ENCODE data around the gene SPACA6. TPM values are rescaled to one million over a fixed set of nuclear protein-coding genes. Genes with fewer than 3 reads are reported as not detected.

The SPACA6 gene
- total RNA-seq, 1 experiment from 2014 or later = 13.6 TPM

- DNase-seq (ENCODE audit: low read depth) = peak; percentile 97
Measured at GRCh38 chr19:51688671-51689571, 4.2 kb upstream of the SPACA6 start.

GRCh38 chr19:51689751-51690453 is 3.2 kb upstream of the SPACA6 start:
- DNase-seq (ENCODE audit: low read depth) = peak; percentile 43

- DNase-seq (ENCODE audit: low read depth) = peak; percentile 74
Measured at GRCh38 chr19:51690454-51691073, 2.6 kb upstream of the SPACA6 start.

GRCh38 chr19:51691074-51691583 is 2.0 kb upstream of the SPACA6 start:
- peak; percentile 40 for DNase-seq (ENCODE audit: low read depth)

- DNase-seq (ENCODE audit: low read depth) = no peak
Measured at GRCh38 chr19:51691584-51692428, 1.3 kb upstream of the SPACA6 start.

DNA sequence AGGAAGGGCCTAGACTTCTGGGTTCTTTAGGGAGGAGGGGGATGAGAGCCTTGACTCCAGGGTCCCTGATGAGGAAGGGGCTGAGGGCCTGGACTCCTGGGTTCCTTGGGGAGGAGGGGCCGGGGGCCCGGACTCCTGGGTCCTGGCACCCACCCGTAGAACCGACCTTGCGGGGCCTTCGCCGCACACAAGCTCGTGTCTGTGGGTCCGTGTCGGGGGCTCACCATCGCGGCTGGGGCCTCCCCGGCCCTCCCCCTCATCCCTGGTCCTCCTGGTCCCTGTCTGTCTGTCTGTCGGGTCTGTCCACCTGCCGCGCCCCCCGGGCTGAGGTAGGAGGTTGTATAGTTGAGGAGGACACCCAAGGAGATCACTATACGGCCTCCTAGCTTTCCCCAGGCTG is 662 bp upstream of the SPACA6 start:
- no peak for DNase-seq (ENCODE audit: low read depth)

DNA sequence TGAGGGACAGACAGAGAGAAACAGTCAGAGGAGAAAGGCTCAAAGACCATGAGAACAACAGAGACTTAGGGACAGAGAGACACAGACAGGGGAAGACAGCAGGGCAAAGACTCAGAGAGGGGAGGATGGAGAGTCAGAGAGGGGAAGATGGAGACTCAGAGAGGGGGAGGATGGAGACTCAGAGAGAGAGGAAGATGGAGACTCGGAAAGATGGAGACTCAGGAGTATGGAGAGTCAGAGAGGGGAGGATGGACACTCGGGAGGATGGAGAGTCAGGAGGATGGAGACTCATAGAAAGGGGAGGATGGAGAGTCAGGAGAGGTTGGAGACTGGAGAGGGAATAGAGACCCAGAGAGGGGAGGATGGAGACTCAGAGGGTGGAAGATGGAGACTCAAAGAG is 689 bp downstream of the SPACA6 start:
- no peak for DNase-seq (ENCODE audit: low read depth)

DNA sequence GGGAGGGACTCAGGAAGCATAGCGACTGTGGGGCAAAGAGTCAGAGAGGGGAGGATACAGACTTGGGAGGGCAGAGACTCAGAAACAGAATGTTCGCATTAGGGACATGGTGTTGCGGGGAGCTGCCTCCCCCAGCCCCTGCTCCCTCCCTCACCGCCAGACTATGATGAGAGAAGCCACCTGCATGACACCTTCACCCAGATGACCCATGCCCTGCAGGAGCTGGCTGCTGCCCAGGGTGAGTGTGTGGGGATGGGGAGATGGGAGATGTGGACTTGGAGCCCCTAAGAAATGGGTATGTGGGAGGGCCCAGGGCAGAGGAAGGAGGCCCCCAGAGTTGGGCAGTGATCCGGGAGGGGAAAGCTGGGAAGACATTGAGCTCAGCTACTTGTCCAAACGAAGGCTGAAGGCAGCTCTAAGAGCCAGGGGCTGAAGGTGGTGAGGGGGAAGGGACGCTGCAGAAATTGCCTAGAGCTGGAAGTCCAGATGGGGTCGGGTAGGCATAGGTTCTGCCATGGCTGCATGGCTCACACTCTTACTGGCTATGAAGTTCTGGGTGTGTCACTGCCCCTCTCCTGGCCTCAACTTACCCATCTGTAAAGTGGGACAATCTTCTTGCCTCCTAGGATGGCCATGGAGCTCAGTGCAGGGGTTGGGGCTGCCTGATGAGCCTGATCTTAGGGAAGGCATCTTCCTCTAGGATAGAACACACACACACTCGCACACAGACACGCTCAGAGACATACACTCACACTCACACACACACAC is 1.4 kb downstream of the SPACA6 start:
- DNase-seq (ENCODE audit: low read depth) = no peak

GRCh38 chr19:51695088-51695487 is 2.0 kb downstream of the SPACA6 start:
- no peak for DNase-seq (ENCODE audit: low read depth)

- DNase-seq (ENCODE audit: low read depth) = no peak
Measured at GRCh38 chr19:51695702-51696315, 2.7 kb downstream of the SPACA6 start.

DNA sequence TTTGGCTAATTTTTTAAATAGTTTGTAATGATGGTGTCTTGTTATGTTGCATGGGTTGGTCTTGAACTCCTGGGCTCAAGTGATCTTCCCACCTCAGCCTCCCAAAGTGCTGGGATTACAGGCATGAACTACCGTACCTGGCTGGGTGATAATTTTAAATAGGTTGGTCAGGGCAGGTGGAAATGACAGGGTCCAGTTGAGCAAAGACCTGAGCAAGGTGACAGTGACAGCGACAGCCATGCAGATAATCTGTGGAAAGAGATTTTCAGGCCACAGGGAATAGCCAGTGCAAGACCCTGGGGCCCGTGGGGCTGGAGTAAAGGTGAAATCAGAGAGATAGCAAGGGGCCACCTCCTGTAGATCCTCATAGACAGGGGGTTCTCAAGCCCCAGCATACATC is 3.5 kb downstream of the SPACA6 start:
- DNase-seq (ENCODE audit: low read depth) = no peak

- no peak for DNase-seq (ENCODE audit: low read depth)
Measured at GRCh38 chr19:51697169-51697776, 4.1 kb downstream of the SPACA6 start.

DNA sequence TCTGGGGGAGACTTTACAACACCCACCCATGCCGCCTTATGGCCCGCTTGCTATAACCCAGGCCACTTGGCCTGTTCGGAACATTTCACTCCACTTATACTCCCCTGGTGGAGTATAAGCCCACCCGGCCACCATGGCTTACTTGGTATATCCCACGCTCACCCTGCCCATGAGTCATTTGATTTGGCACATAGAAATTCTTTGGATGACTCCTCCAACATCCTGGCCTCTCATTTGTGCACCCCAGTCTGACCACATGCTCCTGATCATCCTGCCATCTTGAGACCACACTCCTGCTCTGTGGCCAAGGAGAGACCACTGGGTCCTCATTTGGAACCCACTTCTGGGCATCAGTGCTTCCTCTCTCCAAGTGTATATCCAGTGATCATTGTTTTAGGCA is 5.2 kb downstream of the SPACA6 start:
- DNase-seq (ENCODE audit: low read depth) = peak; percentile 78

GRCh38 chr19:51699170-51699569 is 6.0 kb downstream of the SPACA6 start:
- DNase-seq (ENCODE audit: low read depth) = no peak

GRCh38 chr19:51701468-51702100 is 8.5 kb downstream of the SPACA6 start:
- no peak for DNase-seq (ENCODE audit: low read depth)

GRCh38 chr19:51702103-51702824 is 9.1 kb downstream of the SPACA6 start:
- DNase-seq (ENCODE audit: low read depth) = peak; percentile 56

GRCh38 chr19:51702825-51703574 is 9.9 kb downstream of the SPACA6 start:
- no peak for DNase-seq (ENCODE audit: low read depth)
